ENCODE measurements around the gene XCR1. TPM values are rescaled to one million over a fixed set of nuclear protein-coding genes. Genes with fewer than 3 reads are reported as not detected.

The XCR1 gene
- total RNA-seq, 1 donor from 2014 or later = 0.39 TPM

DNA sequence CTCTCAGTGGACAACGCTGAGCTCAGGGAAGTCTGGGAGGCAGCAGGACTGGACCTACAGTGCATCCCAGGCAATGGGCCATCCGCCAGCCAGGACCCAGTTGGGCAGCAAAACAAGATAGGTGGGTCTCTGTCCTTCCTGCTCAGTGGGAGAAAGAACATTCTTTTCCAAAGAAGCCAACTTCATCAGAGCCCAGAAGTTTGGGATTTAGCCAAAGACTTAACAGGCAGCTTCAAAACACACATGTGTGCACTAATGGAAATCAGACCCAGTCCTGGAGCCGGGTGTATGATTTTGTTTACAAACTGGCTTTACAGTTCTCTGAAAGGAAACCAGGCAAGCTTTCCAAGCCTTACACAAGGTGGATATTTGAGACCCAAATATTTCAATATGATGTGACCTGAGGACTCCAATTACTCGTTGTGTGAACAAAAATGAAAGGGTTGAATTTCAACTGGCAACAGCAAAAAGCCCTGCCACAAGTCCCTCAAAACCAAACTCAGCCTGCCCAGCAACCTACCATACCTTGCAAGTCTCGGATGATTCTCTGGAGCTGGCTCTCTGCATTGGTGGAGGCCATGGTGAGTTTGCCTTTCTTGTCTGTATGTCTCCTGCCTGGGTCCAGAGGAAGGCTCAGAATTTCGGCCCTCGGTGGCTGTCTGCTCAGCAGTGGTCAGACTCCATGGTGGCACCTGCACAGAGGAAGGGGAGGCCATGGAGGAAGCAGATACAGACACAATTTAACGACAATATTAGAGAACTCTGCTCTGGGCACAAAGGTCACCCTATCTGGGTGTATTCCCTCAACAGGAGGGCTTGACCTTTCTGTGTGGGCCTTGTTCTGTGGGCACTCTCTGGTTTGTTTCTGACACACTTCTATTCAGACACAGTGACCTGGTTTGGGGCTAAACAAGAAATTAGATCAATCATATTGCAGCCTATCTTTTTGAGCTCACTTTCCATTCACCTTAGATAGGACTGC lies 42.7 kb downstream of the XCR1 start:
- DNase-seq = peak; percentile 82

DNA sequence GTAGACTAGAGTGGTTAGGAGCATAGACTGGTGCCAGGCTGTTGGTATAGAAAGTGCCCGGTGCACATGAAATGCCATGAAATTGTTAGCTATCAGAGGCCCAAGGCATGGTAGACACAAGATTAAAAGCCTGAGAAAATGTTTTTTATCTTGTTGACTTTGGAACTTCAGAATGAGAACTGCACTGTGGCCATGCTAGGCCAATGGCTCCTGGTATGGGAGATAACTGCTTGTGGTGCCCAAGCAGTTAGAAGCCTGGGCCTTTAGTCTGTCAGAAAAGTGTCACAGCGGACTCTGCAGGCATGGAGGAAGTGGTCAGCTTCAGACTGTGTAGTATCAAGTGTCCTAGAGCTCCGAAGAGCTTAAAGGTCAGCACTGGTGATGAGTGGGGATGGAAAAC lies 43.5 kb downstream of the XCR1 start:
- DNase-seq = no peak

DNA sequence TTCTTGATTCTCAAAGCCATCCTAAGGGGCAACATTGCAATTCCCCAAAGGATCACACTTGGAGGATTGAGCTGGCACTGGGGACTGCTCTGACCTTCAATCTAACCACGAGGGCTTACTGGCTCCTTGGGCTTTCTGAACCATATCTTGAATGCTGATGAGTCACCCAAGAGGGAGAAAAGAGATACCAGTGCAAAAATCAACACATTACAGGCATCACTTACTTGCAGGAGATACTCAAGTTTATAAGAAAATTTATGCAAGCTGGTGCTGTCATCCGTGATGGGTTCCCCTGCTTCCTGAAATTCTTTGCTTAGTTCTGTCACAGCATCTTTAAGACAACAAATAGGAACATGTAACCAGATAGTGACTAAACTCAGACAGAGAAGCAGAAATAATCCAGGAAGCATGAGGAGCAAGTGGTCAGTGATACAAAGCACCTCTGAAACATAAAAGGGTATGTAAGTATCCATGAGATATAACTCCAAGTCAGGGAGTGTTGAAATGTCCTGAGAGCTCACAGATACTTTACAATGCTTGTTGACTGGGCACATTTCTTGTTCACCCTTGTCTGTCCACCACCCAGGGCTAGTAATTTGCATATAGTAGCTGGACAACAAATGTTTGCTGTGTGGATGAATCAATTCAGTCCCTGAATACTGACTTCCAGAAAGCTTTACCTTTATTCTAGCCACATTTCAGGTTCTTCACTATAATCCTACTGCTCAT lies 45.8 kb downstream of the XCR1 start:
- no peak for DNase-seq

DNA sequence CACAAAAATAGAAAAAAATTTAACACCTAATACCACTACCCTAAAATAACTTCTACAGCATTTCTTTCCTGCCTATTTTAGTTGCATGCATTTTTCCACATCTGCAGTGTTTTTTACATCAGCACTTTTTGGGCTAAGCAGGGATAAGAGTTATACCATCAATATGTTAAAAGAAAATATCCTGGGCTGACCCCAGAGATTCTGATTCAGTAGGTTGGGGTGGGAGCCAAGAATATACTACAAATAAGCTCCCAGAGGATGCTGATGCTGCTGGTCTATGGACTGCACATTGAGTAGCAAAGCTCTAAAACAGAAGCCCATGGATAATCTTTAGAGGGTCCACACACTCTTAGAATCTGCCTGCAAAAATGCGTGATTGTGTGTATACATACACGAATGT lies 46.5 kb downstream of the XCR1 start:
- no peak for DNase-seq

DNA sequence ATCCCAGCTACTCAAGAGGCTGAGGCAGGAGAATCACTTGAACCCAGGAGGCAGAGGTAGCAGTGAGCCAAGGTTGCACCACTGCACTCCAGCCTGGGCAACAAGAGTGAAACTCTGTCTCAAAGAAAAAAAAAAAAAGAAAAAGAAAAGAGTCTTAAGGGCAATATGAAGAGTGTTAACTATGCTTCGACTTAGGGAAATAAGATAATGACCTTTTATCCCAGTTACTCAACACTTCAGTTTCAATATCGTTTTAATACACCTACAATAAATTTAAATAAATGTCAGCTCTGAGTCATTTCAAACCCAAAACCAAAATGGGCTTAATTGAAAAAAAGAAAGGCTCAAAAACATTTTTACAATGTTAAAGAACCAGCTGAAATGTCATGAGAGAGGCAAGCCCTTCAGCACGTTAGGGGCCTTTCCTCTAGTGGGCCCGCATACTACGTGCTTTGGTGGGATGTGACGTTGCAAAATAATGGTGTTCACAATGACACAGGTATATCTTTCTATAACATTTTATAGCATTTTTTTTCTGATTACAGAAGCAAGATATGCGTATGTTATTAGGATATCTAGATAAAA lies 47.0 kb downstream of the XCR1 start:
- DNase-seq = no peak

DNA sequence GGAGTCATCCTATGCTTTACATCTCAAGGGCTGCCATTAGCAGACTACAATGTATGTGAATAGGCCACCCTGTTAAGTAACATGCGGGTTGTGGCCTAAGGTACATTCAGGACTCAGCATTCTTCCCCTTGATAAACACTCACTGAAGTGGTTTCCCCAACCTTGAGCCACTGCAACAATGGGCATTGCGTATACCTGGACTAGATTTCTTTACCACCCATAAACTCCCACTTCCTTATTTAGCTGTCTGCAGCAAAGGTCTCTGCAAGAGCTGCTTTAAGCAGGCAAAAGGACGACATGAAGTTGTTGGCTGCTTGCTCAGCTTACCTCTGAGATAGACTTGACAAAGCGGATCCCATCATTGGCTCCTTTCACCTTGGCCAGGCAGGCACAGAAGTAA lies 47.9 kb downstream of the XCR1 start:
- DNase-seq = no peak

DNA sequence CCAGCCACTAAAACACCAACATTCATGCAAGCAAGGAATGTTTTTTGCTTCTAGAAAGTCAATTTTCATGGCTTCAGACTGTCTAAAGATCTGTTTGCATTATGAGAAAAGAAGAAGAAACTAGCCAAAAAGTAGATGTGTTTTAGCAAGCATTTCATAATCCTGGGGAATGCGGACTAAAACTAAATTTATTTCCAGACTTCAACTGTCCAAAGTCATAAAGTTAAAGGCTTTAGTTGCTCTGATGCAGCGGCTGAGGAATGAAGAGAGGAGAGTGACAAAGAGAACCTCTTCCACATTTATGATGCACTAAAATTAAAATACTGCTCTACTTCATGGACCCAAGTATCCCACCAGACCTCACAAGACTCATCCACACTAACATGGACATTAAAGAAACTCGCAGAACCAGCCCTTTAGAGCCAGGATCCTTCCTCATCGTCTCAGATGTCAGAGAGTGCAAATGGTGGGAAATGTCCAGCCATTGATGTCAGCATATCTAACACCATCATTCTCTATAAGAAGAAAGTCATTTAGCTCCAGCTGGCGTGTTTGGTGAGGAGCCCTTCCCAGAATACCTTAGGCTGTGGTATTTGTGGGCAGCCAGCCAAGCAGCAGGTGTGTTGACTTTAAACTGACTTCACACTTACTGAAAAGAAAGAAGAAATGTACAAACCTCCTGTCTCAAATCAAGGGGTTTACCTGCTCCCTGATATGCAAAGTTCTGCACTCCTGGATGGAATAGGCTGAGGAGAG lies 49.1 kb downstream of the XCR1 start:
- peak; percentile 63 for DNase-seq

DNA sequence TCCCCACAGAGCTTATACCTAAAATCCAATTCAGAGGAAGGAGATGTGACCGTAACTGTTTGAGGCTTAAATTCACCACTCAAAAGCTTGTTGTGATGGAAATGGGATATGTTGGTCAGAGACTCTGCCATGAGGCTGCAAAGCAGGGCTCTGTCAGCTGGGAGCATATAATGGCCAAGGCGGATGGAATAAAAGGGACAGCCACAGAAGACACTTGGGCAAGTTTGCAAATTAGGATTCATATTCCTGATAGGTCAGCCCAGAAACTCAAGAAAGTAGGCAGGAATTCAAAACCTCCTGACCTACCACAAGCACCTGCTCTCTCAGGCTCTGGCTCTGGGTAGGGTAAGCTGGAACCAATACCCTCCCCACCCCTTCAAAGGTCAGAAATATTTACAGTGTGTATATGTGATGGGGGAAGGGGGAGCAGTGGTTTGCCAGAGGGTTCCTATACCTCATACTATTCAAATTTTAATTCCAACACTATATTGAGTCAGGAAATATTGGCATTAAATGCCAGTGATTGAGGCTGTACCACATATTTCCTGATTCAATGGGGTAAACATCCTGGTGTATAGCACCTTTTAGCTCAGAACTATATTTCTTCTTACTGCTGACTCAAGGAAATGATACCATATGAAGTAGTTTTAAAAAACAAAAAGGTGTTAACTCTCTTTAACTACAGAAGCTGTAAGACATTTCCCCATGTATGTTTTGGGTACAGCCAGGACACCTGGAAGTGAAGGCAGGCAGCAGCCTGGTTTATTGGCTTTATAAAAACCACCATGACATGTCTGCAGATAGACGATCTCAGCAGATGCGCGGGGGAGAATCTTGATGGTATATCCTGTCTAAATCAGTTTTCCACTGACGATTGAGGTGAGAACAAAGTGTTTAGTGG lies 50.8 kb downstream of the XCR1 start:
- no peak for DNase-seq

DNA sequence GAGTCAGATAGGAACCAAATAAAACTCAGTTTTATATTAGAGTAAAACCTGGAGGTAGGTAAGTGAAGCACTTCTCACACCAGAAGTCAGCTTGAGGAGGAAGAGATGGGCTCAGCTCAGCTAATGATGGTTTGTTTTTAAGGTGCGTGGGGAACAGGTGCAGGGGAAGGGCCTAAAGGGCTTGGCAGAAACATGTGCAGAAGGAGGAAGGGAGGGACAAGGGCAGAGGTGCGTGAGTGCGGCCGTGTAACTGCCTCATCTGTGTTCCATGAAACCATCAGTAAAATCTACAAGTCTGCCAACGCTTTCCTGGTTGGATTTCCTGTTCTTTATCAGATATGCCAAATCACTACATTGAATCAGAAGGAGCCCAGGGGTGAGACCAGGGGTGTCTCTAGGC lies 51.6 kb downstream of the XCR1 start:
- DNase-seq = no peak

DNA sequence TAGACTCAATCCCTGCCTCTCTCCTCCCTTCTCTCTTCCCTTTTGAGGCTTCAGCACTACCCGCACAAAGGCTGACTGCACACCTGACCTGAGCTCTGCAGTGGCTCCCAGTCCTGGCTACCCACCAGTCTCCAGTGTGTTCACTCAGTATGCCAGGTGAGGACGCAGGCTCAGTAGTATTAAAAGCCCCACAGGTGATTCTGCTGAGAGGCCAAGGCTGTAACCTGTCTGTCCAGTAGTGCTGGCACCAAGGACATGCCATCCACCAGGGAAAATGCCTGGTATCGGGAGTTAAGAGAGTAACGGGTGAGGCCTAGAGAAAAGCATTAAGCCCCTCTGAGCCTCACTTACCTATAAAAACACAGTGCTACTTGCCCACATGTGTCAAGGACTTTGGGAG lies 52.6 kb downstream of the XCR1 start:
- no peak for DNase-seq

DNA sequence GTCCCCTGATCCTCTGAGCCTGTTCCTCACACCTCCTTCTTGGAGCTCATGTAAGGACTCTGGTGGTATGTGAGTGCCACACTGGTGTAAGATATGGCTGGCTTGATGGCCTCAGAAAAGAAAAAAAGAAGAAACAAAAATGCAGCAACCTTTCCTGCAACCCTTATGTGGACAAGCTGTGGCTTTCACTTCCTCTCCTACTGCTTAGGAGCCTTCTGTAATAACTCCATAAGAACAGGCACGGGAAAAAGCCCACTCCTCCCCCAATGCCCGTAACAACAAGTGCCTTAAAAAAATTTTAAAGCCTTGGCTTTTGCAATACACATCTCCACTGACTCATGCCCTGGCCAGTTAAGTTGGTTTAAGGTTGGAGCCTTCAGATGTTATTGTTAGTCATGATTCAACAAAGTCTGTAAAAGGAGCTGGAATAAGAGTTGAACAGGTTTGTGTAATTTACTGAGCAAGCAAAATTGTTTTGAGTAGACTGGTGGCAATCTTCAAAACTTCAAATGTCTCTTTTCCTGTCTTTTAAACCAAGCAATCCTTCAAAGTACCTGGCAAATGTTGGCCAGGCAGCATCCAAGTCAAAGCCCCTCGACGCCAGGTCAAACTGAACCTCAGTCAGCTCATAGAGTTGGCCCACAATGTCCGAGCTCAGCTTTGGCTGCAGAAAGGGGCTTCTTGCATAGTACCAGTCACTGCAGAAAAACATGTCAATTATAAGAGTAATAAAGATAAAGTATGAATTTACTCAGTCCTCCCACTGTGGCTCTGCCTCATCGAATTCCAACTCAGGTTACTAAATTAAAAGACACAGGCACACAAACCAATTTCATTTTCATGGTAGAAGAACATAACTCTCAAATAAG lies 54.5 kb downstream of the XCR1 start:
- DNase-seq = no peak

DNA sequence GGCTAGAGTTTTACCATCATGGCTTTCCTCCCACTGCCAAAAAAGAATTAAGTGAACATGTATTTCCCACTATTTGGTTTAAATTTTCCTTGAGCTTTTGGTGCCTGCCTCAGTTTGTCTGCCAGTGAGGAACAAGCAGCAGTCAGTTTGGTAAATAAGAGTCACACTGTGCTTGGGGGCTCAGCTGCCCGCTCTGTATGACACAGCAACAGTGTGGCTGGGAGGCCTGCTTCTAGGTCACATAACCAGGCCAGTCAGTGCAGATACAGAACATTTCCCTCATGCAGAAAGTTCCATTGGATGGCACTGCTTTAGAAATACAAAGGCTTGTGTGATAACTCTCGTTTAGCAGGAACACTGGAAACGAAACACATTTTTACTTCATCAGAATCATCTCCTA lies 57.3 kb downstream of the XCR1 start:
- no peak for DNase-seq

DNA sequence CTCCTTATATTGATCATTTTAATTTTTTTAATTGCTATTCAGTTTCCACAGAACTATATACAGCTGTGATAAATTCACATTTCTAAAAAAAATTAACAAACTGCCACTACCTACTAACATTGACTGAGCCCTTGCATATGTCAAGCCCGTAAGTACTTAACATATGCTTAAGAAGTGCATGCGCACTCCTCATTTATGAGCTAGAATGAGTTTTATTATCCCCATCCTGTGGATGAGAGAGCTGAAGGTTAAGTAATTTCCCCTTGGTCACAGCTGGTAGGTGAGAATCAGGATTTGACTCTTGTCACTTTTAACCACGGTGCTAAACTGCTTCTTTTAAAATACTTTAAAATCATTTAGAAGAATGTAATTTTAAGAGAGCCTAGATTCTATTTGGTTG lies 58.2 kb downstream of the XCR1 start:
- DNase-seq = no peak

DNA sequence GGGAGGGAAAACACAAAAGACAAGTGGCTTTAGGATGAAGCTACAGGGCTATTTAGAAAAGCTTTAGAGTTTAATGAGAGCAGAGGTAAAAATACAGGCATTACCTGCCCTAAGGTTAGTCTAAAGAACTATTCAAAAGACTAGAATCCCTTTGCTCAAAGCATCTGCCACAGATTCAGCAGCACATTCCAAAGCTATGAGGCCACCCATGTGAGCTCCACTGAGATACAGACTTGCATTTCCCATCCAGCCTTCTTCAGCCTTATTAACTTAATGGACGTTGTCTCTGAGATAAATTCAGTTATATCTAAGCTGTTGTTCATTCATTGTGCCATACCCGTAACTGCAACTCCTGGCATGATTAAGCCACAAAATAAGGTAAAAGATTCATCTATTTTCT lies 58.6 kb downstream of the XCR1 start:
- peak; percentile 23 for DNase-seq

DNA sequence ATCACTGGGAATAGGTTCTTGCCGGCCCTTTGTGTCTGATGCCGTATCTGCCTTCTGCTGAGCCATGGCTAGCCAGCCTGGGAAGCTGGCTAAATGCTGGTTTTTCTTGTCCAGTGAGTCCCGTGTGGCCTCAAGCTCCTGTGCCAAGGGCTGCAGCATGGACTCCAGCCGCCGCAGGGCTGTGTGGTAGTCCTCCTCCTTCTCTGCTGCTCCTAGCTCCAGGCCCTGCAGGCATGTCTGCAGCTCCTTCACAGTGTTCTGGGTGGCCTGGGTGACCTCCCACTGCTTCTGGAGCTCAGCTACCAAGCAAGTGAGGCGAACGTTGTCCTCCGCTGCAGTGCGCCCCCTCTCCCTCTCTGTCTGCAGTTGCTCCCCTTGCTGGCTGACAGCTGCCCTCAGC lies 59.1 kb downstream of the XCR1 start:
- DNase-seq = no peak

DNA sequence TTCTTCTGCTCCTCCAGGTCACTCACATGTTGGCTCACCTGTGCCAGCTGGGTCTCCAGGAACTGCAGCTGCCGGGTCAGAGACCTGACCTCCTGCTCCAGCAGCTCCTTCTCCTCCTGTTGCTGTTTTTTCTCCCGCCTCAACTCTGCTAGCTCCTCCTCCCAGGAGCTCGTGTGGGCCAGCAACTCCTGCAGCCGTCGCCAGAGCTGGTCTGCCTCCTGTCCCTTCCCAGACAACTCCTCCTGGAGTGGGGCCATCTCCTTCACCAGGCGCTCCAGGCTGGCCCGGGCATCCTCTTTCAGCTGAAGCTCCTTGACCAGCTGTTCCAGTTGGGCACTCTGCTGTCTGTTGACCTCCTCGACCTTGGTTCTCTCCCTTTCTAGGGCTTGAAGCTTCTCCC lies 59.6 kb downstream of the XCR1 start:
- no peak for DNase-seq
